Activated CD4-positive, CD25-positive, alpha-beta regulatory T cell (primary cell): ENCODE measurements around the gene ALKBH4.
"Not testable (repeated sequence)": the region's sequence is repeated elsewhere in the genome, so short reads cannot be mapped to it uniquely, and the experiment has no call there.

Source experiments
- DNase-seq, 4 experiments: peaks; one replicate each; lab custom pipeline; 2025; lab: John Stamatoyannopoulos, UW

The ALKBH4 gene, protein sequence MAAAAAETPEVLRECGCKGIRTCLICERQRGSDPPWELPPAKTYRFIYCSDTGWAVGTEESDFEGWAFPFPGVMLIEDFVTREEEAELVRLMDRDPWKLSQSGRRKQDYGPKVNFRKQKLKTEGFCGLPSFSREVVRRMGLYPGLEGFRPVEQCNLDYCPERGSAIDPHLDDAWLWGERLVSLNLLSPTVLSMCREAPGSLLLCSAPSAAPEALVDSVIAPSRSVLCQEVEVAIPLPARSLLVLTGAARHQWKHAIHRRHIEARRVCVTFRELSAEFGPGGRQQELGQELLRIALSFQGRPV

DNA sequence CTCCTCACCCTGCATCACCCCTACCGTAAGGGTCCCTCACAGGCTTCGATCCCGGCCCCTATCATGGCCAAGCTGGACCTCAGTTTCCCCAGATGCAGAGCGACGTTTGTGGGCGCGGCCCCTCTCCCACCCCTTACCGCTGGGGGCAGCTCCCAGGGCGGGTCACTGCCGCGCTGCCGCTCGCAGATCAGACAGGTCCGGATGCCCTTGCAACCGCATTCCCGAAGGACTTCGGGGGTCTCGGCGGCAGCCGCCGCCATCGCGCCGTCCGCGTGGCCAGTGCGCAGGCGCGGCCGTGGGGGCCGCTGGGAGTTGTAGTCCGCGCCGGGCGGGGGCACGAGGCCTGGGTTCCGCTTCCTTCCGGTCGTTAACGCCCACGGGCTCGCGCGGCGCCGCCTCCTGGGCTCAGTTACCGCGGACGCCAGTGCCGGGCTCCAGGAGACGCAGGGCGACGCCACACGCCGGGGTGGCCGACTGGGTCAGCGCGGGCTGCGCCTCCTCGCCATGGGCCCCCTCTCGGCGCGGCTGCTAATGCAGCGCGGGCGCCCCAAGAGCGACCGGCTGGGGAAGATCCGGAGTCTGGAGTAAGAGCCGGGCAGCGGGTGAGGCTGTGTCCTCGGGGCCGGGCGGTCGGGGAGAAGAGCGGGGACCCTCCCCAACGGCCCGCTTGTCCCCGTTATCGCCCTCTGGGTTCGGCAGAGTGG lies at the start of gene ALKBH4, which contains the start of gene LRWD1:
Gene ALKBH4, minus strand, starts transcription at position 287 of the 704 bp plus-strand sequence. Its CDS starts 27 bp downstream, at position 260.
Gene LRWD1, plus strand, starts transcription at position 408 of the 704 bp plus-strand sequence. Its CDS starts 97 bp downstream, at position 505.
- peak; percentile 89 to 95 (median 91) for DNase-seq

DNA sequence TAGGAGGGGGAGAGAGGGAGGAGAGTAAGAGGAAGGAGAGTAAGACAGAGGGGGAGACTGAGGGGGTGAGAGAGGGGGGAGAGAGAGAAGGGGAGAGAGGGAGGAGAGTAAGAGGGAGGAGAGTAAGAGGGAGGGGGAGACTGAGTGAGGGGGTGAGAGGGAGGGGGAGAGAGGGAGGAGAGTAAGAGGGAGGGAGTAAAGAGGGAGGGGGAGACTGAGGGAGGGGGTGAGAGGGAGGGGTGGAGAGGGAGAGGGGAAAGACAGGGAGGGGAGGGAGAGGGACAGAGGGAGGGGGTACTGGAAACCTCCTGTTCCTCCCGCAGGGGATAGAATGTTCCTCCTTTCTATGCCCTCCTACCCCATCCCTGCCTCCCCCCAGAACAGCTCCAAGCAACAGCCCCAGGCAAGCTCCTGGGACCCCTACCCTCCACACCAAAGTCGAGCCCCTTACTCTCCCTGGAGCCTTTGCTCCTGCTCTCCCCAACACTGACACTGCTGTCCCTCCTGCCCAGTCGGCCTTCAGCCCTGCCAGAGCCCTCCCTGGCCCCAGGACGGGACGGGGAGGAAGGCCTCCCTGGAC lies 48.1 kb upstream of the ALKBH4 start:
- DNase-seq, result not testable (repeated sequence)

DNA sequence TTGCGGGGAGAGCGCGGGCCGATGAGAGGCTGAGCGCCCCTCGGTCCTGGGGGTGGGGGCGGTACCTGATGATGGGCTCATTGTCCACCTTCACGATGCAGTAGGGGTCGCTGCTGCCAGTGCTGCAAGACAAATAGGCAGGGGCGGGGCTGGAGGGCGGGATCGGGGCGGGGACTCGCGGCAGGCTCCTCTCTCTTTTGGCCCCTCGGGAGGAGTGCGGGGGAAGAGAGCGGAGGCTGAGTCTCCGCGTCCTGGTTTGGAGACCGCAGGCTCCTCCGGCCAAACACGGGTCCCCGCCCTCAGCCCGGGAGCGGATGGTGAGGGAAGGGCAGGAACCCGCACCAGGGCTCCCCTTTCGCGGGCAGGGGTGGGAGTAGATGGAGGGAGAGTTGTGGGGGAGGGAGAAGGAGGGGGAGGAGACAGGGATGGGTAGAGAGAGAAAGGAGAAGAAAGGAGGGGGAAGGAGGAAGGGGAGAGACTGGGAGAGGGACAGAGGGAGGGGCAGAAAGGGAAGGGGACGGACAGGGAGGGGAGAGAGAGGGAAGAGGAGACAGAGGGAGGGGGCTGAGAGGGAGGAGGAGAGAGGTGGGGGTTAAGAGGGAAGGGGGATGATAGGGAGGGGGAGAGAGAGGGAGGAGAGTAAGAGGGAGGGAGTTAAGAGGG lies 47.3 kb upstream of the ALKBH4 start:
- not testable (repeated sequence) for DNase-seq

DNA sequence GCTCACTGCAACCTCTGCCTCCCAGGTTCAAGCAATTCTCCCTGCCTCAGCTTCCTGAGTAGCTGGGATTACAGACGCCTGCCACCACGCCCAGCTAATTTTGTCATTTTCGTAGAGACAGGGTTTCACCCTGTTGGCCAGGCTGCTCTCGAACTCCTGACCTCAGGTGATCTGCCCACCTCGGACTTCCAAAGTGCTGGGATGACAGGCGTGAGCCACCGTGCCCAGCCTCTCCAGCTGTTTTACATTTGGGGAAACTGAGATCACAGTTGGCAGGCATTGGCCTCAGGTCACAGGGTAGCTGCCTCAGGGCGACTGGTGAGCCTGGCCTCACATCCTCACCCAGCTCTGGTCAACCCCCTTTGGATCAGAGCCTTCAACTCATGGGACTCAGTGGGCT lies 45.9 kb upstream of the ALKBH4 start:
- not testable (repeated sequence) for DNase-seq

DNA sequence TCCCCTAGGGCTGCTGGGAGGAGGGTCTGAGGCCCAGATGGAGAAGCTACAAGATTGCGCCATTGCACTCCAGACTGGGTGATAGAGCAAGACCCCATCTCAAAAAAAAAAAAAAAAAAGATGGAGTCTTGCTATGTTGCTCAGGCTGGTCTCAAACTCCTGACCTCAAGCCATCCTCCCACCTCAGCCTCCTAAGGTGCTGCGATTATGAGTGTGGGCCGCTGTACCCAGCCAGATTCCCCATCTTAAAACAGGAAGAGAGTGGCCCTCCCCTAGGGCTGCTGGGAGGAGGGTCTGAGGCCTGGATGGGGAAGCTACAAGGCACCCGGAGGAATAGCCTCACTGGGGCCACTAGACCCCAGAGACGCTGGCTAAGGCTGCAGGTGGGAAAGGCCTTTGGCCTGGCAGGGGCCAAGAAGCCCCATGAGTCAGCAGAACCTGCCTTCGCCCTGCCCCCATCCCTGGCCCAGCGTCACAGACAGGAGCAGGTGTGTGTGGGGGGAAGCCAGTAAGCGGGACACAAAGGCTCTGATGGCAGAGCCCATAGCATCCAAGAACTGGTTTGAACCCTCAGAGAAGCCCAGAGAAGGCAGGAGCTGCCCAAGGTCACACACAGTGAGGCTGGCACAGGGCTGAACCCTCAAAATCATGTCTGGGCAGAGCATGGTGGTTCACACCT lies 42.9 kb upstream of the ALKBH4 start:
- not testable (repeated sequence) for DNase-seq

DNA sequence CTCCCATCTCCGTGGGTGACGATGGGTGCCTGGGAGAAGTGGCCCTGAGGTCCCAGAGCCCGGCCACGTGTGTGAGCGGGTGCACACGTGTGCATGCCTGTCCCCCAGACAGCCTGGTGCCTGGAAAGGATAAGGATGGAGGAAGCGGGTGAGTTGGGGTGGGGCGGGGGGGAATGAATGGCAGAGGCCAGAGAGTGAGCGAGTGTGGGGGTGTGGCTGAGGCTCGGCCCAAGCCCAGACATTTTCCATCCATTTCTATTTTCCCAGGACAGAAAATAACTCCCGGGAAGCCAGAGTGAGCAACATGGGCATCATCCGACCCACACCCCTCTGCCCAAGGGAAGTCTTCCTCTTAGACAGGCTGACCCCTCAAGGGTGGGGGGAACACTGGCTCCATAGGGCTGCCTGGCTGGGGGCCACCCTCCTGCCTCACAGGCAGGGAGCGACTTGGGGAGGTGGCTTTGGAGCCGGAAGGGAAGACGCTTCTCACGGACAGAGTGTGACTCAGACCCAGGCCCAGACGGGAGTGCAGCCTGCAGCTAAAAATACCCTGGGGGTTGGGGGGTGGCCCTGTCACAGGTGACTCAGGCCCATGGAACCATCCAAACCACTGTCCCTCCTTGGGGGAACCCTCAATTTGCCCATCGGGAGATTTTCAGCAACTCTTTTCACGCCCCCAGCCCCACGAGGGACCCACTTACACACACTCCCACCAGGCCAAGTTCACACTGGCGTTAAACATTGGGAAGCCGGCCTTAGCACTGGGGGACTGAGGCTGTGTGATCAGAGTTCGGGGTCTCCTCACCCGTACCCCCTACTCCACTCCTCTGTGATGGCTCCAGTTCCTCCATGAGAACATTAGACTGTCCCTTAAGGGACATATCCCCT lies 40.9 kb upstream of the ALKBH4 start:
- not testable (repeated sequence) for DNase-seq

DNA sequence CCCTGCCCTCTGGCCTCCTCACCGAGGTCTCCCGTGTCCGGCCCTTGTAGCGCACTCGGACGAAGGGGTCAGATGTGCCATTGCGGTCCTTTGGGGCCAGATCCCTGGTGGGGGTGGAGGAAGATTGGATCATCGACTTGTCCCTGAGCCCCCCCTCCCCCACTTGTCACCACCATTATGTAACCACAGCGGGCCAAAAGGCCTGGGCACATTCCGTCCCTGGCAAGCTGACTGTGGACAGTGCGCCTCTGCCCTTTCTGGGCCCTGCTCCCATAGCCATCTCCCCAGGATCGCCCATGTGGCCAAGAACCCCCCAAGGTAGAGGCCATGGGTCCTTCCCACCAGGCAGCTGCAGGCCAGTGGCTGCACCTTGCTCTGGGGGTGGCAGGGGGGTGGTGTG lies 38.5 kb upstream of the ALKBH4 start:
- not testable (repeated sequence) for DNase-seq

DNA sequence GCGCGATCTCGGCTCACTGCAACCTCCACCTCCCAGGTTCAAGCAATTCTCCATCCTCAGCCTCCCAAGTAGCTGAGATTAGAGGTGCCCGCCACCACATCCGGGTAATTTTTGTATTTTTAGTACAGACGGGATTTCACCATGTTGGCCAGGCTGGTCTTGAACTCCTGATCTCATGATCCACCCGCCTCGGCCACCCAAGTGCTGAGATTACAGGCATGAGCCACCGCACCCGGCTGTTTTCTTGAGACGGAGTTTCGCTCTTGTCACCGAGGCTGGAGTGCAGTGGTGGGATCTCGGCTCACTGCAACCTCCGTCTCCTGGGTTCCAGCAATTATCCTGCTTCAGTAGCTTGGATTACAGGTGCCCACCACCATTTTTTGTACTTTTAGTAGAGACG lies 33.7 kb upstream of the ALKBH4 start:
- DNase-seq, result not testable (repeated sequence)

DNA sequence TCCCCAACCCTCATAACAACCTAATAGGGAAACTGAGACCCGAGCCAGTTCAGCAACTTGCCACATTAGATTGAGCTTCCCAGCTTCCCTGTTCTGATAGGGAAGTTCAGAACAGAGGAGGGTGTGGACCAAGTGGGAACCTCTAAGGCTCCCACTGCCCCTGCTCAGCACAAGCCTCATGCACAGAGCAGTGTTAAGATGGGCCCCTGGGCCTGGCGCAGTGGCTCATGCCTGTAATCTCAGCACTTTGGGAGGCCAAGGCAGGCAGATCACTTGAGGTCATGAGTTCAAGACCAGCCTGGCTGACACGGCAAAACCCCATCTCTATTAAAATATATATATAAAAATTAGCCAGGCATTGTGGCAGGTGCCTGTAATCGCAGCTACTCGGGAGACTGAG lies 32.6 kb upstream of the ALKBH4 start:
- DNase-seq, result not testable (repeated sequence)

DNA sequence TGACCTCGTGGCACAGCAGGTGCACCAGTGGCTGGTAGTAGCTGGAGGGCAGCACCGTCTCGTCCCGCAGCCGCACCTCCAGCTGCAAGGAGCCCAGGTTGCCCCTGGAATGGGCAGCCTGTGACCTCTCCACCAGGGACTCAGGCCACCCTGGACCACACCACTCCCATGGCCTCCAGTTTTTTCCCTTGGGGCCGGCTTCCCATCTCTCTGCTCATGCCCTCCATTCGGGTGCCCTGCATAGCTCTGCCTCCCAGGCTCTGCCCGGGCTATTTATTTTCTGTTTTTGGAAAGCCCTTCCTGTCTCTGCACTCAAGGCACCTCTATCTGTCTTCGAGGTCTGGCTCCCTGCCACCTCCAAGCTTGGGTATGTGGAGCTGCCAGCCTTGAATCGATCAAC lies 32.2 kb upstream of the ALKBH4 start:
- DNase-seq, result not testable (repeated sequence)

DNA sequence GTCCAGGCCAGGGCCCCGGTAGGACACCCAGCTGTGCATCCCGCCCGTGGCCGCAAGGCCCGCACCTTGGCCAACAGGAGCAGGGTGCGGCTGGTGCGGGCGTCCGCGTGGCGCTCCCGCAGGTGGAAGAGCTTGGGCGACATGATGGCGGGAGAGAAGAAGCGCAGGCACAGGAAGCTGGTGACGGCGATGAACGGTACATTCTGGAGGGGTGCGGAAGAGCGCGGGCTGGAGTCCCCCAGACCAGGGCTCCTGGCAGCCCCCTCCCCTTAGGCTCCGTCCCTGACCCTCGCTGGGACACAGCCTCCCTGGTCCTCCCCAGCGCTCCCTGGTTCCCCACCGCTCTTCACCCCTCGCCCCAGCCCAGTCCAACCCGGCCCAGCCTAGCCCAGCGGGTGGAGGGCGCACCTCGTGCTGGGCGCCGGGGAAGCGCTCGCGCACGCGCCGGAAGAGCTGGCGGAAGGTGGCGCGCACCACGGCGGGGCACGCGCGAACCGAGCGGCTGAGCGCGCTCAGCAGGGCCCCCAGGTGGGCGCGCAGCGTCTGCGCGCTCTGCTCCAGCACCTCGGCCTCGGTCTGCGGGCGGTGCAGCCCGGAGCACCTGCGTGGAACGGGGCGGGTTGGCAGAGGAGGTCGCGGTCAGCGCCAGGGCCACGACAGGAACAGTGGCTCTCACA lies 29.9 kb upstream of the ALKBH4 start:
- not testable (repeated sequence) for DNase-seq

DNA sequence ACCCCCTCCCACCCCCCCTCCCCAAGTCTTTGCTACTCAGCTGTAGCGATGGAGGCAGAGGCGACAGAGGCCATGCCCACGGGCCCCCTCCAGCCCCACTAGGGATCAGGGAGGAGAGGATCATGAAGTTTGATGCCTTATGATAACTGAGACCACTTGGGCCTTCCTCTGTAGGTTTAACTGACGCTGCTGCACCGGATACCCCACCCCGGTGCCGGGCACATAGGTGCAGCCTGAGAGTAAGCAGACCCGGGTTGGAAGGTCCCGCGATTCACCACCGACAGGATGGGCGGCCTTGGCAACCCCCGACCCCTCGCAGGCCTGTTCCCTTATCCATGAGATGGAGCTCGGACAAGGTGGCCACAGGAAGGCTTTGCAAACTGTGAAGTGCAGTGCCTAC lies 29.4 kb upstream of the ALKBH4 start:
- DNase-seq, result not testable (repeated sequence)

DNA sequence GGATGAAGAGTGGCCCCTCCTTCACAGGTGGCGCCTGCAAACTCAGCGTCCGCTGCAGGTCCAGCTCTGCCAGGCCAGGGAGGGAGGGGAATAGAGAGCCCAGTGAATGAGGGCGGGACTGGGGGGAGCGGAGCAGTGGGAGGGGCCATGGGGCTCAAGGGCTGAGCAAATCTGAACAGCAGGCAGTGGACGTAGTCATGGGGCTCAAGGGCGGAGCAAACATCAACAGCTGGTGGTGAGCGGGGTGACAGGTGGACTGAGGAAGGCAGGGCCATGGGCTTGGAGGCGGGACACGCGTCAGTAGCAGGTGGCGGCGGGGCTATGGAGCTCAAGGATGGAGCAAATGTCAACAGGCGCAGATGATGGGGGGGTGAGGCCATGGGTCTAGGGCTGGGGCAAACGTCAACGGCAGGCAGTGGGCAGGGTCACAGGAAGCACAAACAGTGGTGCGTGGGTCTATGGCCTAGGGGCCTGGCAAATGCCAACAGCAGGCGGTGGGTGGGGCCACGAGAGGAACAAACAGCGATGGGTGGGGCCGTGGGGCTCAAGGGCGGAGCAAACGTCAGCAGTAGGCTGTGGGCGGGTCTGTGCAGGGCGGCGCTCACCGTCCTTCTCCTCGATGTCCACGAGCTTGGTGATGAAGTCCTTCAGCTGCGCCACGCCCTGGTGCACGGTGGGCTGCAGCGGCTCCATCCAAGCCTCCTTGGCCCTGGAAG lies 28.7 kb upstream of the ALKBH4 start:
- not testable (repeated sequence) for DNase-seq

DNA sequence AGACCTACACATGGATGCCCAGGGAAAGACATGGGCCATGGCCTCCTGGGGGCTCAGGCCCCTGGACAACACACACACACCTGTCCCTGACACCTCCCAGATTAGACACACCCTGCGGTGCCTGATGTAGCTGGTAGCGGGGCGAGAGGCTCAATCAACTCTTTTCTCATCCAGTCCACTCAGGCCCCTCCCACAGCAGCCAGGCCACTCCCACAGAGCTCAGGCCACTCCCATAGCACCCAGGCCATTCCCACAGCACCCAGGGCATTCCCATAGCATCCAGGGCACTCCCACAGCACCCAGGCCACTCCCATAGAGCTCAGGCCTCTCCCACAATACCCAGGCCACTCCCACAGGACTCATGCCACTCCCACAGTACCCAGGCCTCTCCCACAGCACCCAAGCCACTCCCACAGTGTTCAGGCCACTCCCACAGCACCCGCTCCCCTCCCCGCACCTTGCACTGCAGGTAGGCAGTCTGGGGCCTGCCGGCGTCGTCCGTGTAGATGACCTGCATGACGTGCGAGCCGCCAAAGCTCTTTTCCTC lies 25.9 kb upstream of the ALKBH4 start:
- not testable (repeated sequence) for DNase-seq

DNA sequence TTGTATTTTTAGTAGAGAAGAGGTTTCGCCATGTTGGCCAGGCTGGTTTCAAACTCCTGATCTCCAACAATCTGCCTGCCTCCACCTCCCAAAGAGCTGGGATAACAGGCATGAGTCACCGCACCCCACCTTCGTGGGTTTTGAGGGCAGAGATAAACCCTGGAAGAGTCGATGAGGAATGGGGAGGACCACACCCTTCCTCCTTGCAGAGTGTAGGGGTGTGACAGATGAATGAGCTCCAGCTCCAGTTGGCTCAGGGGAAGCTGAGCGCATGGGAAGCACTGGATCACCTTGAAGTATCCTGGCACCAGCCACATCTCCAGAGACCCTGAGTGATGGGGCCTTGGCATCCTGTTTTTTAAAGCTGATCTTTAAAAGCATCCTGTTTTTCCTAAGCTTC lies 19.7 kb upstream of the ALKBH4 start:
- not testable (repeated sequence) for DNase-seq

DNA sequence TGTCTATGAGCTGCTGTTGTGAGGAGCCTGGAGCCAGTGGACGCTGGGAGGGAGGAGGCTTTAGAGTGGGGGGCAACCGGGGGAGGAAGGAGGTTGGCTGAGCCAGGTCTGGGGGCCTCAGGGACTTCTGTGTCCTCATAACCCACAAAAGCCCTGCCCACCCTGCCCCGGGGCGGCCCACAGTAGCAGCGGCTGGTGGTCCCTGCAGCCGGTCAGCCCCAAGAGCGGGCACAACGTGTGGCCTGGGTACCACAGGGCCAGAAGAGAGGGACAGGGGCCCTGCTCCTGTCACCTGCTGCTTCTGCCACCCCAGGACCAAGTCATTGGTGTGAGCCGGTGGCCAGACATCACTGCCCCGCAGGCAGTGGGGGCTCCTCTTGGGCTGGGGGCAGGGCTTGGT lies 17.3 kb upstream of the ALKBH4 start:
- DNase-seq, result not testable (repeated sequence)

DNA sequence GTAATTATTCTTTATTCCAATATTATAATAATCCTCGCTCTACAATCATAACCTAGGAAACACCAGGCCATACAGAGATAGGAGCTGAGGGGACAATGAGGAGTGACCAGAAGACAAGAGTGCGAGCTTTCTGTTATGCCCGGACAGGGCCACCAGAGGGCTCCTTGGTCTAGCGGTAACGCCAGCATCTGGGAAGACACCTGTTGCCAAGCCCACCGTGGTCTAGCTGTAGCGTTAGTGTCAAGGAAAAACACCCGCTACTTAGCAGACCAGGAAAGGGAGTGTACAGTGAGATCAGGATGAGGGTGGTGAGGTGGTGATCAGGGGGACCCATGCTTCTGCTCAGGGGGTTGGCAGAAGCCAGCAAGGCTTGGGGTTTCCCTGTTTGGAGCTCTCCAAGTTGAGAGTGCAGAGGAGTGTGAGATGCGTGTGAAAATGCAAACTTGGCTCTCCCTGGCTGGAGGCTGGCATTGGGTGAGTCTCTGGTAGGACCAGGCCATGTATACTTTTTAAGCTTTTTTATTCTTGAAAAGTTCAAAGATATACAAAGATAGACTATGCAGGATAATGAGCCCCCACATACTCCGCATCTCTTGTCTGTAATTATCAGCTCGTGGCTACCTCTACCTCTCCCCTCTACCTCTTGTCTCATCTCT lies 15.4 kb upstream of the ALKBH4 start:
- not testable (repeated sequence) for DNase-seq

DNA sequence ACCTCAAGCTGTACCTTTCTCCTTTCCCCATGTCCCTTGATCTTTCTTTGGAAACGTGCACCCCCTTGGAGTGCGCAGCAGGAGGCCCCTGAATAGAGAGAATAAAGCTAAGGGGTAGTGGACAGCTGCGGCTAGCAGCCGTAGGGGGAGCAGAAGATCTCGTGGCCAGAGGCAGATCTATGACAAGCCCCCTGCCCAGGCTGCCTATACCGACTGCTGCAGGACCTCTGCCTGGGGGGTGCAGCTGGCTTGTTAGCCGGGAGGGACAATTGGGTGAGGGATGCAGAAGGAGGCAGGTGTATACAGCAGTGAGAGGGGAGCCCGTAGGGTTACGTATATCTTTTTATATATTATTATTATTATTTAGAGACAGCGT lies 14.5 kb upstream of the ALKBH4 start:
- DNase-seq, result not testable (repeated sequence)
